SK-N-SH (cell line): ENCODE data around the gene AIF1L. TPM values are rescaled to one million over a fixed set of nuclear protein-coding genes. Genes with fewer than 3 reads are reported as not detected.

Experiments used
- CTCF ChIA-PET: fragments of 300-600, 350-600 bp; formaldehyde crosslinking; extraction: SDS; loops from one replicate; lab custom pipeline; 2021; lab: Yijun Ruan, JAX
- POLR2A ChIA-PET: fragments of 350-600 bp; sonication (Branson Sonifier 250); formaldehyde crosslinking; extraction: SDS; loops from one replicate; lab custom pipeline; 2020; ENCODE audit warnings: antibody characterized with exemption, inconsistent platforms; lab: Yijun Ruan, JAX
- DNase-seq: peaks from one replicate; pipeline ENCODE4 v3.0.0; 2012
- H2AFZ ChIP-seq: fragments of 200-600 bp; sonication (generic); 2 replicates; pipeline ENCODE4 v1.8.1; 2016; ENCODE audit warnings: antibody characterized with exemption, mild to moderate bottlenecking, low read depth
- H3F3A ChIP-seq: fragments of 200-600 bp; sonication (generic); replicated peaks from 2 replicates; pipeline ENCODE3; 2016; ENCODE audit warnings: antibody characterized with exemption, mild to moderate bottlenecking; ENCODE audit not compliant: insufficient read depth
- H3K27ac ChIP-seq, 2 experiments: fragments of 200-500 bp in 1 of 2; fragments of 200-600 bp in 1 of 2; sonication (Bioruptor generic) in 1 of 2; sonication (generic), shearing (Covaris generic) in 1 of 2; 2 replicates each; pipeline versions ENCODE4 v1.5.1 to v1.6.1; 2014 to 2016; ENCODE audit warnings: low read depth in 2 of 2, inconsistent platforms in 1 of 2, low read length in 1 of 2, mild to moderate bottlenecking in 1 of 2, mixed read lengths in 1 of 2
- H3K27me3 ChIP-seq: fragments of 200-600 bp; sonication (generic), shearing (Covaris generic); 2 replicates; pipeline ENCODE4 v1.6.1; 2016; ENCODE audit warnings: mixed run types; ENCODE audit not compliant: insufficient read depth
- H3K36me3 ChIP-seq, 2 experiments: fragments of 200-500 bp in 1 of 2; fragments of 200-600 bp in 1 of 2; sonication (Bioruptor generic) in 1 of 2; sonication (generic) in 1 of 2; replicated peaks in 1 of 2; 2 replicates each; pipeline versions ENCODE3 to v1.5.1; 2014 to 2016; ENCODE audit warnings: low read length in 1 of 2, mild to moderate bottlenecking in 1 of 2; ENCODE audit not compliant: insufficient read depth in 2 of 2, control insufficient read depth in 1 of 2
- H3K4me1 ChIP-seq, 2 experiments: fragments of 200-500 bp in 1 of 2; fragments of 200-600 bp in 1 of 2; sonication (Bioruptor generic) in 1 of 2; sonication (generic), shearing (Covaris generic) in 1 of 2; 2 replicates each; pipeline versions ENCODE4 v1.5.1 to v1.6.1; 2014 to 2016; ENCODE audit warnings: low read depth in 1 of 2, low read length in 1 of 2, mixed run types in 1 of 2; ENCODE audit not compliant: insufficient read depth in 2 of 2, control insufficient read depth in 1 of 2
- H3K4me2 ChIP-seq: fragments of 200-600 bp; sonication (generic), shearing (Covaris generic); 2 replicates; pipeline ENCODE4 v1.6.1; 2017; ENCODE audit warnings: mixed run types
- H3K4me3 ChIP-seq, 2 experiments: fragments of 200-500 bp in 1 of 2; fragments of 200-600 bp in 1 of 2; sonication (Bioruptor generic) in 1 of 2; sonication (generic), shearing (Covaris generic) in 1 of 2; 2 replicates each; pipeline versions ENCODE4 v1.5.1 to v1.8.1; 2014 to 2016; ENCODE audit warnings: low read depth in 2 of 2, inconsistent platforms in 1 of 2, low read length in 1 of 2, mild to moderate bottlenecking in 1 of 2, mixed read lengths in 1 of 2, moderate library complexity in 1 of 2
- H3K79me2 ChIP-seq: fragments of 200-600 bp; sonication (generic); 2 replicates; pipeline ENCODE4 v1.8.1; 2017; ENCODE audit warnings: mild to moderate bottlenecking; ENCODE audit not compliant: insufficient read depth
- H3K9ac ChIP-seq: fragments of 200-600 bp; sonication (generic); 2 replicates; pipeline ENCODE4 v1.6.1; 2017; ENCODE audit warnings: mixed run types
- H3K9me2 ChIP-seq: fragments of 200-600 bp; sonication (generic); 2 replicates; pipeline ENCODE4 v1.6.1; 2017; ENCODE audit warnings: mixed run types
- H3K9me3 ChIP-seq: fragments of 200-600 bp; sonication (generic); 2 replicates; pipeline ENCODE4 v1.6.1; 2017; ENCODE audit warnings: mixed run types, mild to moderate bottlenecking, moderate library complexity
- H4K20me1 ChIP-seq: fragments of 200-600 bp; sonication (generic); 2 replicates; pipeline ENCODE4 v1.6.1; 2017; ENCODE audit warnings: mild to moderate bottlenecking, mixed run types; ENCODE audit not compliant: insufficient read depth
- EP300 ChIP-seq, 2 experiments: IDR thresholded peaks; 2 replicates each; pipeline versions ENCODE4 v1.4.0 to v1.6.1; 2012; ENCODE audit warnings: borderline replicate concordance in 1 of 2, low read depth in 1 of 2, low read length in 1 of 2
- EZH2phosphoT487 ChIP-seq: fragments of 200-600 bp; sonication (generic); IDR thresholded peaks from 2 replicates; pipeline ENCODE4 v1.6.1; 2017; ENCODE audit warnings: low read depth, mixed run types, mild to moderate bottlenecking, antibody characterized with exemption, moderate library complexity, borderline replicate concordance
- FOXJ3 ChIP-seq: sonication (generic); formaldehyde crosslinking; IDR thresholded peaks from 2 replicates; pipeline ENCODE4 v1.5.1; 2020; ENCODE audit warnings: mild to moderate bottlenecking, missing genetic modification reagents
- JUND ChIP-seq: IDR thresholded peaks from 2 replicates; pipeline ENCODE4 v1.4.0; 2012
- MEF2A ChIP-seq: IDR thresholded peaks from 2 replicates; pipeline ENCODE4 v1.4.0; 2012; ENCODE audit warnings: low read depth, borderline replicate concordance
- MXI1 ChIP-seq: IDR thresholded peaks from 2 replicates; pipeline ENCODE4 v1.6.1; 2012; ENCODE audit warnings: mild to moderate bottlenecking, low read depth, low read length, improper control_type of control experiment
- RAD21 ChIP-seq: IDR thresholded peaks from 2 replicates; pipeline ENCODE4 v1.6.1; 2012; ENCODE audit warnings: mild to moderate bottlenecking, low read length
- RCOR1 ChIP-seq: fragments of 150-350 bp; IDR thresholded peaks from 2 replicates; pipeline ENCODE4 v1.6.1; 2017; ENCODE audit warnings: antibody characterized with exemption, low read length
- SIN3A ChIP-seq: IDR thresholded peaks from 2 replicates; pipeline ENCODE4 v1.6.1; 2012; ENCODE audit warnings: low read depth, mild to moderate bottlenecking, low read length, moderate library complexity, borderline replicate concordance
- whole genome bisulfite sequencing: methylation state at CpG from one replicate; pipeline ENCODE4 v1.1.6; 2017; ENCODE audit warnings: low lambda C conversion rate; 5-methylcytosine and 5-hydroxymethylcytosine counted together
- polyA plus RNA-seq, 3 experiments: library from polyadenylated mRNA; depleted of rRNA; stranded (reverse); fragments of >200 nt; gene quantifications; 2 replicates each; pipeline ENCODE4 v1.2.3, GENCODE V29; 2012
- TF ChIP-seq, protein P1 (sequence below): IDR thresholded peaks from 2 replicates; pipeline ENCODE4 v1.6.1; 2012; ENCODE audit warnings: mild to moderate bottlenecking, low read depth, low read length, moderate library complexity
- TF ChIP-seq, protein P2 (sequence below): IDR thresholded peaks from 2 replicates; pipeline ENCODE4 v1.4.0; 2012; ENCODE audit warnings: low read depth
- TF ChIP-seq, protein P3 (sequence below): fragments of 150-350 bp; IDR thresholded peaks from 2 replicates; pipeline ENCODE4 v1.6.1; 2017; ENCODE audit warnings: antibody characterized with exemption, low read length, low read depth, borderline replicate concordance

The AIF1L gene
- polyA plus RNA-seq, 1 of the 3 experiments (the other 2 are of a cell fraction) = 0.26 TPM

DNA sequence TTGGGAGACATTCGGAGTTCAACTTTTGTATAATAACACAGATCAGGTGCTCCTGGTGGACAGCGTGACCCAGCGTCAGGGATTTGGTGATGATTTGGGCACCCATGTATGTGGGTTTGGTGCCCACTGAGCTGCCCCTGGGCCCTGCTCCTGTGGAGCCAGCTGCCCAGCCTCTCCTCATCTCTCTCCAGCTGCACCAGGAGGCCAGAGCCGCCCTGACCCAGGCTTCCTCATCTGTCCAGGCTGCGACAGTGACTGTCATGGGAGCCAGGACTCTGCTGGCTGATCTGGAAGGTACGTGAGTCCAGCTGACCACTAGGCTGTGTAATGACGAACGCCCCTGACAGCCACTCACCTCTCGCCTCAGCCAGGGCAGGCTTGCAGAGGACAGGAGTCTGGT is 14.5 kb upstream of the AIF1L start (continued):
- no peak for TF ChIP-seq EZH2phosphoT487
- TF ChIP-seq, protein P1, sequence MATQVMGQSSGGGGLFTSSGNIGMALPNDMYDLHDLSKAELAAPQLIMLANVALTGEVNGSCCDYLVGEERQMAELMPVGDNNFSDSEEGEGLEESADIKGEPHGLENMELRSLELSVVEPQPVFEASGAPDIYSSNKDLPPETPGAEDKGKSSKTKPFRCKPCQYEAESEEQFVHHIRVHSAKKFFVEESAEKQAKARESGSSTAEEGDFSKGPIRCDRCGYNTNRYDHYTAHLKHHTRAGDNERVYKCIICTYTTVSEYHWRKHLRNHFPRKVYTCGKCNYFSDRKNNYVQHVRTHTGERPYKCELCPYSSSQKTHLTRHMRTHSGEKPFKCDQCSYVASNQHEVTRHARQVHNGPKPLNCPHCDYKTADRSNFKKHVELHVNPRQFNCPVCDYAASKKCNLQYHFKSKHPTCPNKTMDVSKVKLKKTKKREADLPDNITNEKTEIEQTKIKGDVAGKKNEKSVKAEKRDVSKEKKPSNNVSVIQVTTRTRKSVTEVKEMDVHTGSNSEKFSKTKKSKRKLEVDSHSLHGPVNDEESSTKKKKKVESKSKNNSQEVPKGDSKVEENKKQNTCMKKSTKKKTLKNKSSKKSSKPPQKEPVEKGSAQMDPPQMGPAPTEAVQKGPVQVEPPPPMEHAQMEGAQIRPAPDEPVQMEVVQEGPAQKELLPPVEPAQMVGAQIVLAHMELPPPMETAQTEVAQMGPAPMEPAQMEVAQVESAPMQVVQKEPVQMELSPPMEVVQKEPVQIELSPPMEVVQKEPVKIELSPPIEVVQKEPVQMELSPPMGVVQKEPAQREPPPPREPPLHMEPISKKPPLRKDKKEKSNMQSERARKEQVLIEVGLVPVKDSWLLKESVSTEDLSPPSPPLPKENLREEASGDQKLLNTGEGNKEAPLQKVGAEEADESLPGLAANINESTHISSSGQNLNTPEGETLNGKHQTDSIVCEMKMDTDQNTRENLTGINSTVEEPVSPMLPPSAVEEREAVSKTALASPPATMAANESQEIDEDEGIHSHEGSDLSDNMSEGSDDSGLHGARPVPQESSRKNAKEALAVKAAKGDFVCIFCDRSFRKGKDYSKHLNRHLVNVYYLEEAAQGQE = no peak

DNA sequence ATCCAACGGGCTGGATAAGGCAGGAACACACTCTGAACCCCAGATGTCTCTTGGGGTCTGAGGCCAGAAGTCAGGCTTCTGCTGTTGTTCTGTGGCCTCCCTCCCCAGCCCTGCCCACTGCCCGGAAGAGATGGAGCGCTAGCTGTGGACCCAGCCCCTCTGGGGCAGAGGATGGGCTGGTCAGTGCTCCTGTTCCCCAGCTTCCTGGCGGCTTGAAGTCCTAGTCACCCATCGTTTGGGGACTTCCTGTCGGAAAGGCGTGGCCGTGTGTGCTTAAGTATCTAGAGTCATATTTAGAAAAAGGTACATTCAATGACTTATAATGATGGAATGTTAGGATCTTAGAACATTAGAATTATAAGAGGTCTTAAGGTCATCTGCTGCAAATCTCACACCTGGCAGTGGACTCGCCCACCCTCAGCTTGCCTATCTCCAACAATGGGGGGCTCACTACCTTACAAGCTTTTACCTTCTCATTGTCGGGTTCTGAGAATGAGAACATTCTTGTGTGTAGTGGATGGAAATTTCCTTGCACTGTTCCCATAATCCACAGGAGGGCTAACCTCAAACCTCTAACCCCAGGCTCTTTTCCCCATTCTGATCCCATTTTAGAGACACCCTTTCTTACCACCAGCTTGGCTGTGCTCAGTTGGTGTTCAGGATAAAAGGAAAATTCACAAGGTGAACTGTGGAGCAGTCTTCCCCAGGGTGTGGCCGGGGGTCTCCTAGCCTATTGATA is 13.4 kb upstream of the AIF1L start:
- H3K79me2 ChIP-seq = no peaks in the 10 kb centered on the region
- H3K4me3 ChIP-seq = no peak overlapping the region
- TF ChIP-seq MEF2A (no peak), SIN3A (no peak)
- TF ChIP-seq, protein P2, sequence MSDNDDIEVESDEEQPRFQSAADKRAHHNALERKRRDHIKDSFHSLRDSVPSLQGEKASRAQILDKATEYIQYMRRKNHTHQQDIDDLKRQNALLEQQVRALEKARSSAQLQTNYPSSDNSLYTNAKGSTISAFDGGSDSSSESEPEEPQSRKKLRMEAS = no peak
- no peaks in the 10 kb centered on the region for H3K9me2 ChIP-seq
- H3K4me1 ChIP-seq = no peaks in the 10 kb centered on the region; a peak in 1 of 4 replicates
- H3K9me3 ChIP-seq = no peaks in the 10 kb centered on the region
- no peak overlapping the region for H3K4me2 ChIP-seq
- WGBS = 59% methylated on average over 10 of the region's 11 CpGs
- no peak overlapping the region for H3K27ac ChIP-seq
- no peaks in the 10 kb centered on the region for H3F3A ChIP-seq
- DNase-seq = no peak
- no peak overlapping the region for H3K9ac ChIP-seq
- no peaks in the 10 kb centered on the region for H3K36me3 ChIP-seq
- ChIA-PET POLR2A (no interaction called here), CTCF (interaction anchor here (0.8 to 3.7 kb wide), 2 partner anchors 16 to 25 kb away, joined by 4 to 15 read pairs; no protein-coding TSS in a partner anchor)
- H4K20me1 ChIP-seq = no peaks in the 10 kb centered on the region
- H2AFZ ChIP-seq = no peak overlapping the region
- H3K27me3 ChIP-seq = peaks cover 14% of the 10 kb centered on the region; the same call in 1 of the 2 replicates

DNA sequence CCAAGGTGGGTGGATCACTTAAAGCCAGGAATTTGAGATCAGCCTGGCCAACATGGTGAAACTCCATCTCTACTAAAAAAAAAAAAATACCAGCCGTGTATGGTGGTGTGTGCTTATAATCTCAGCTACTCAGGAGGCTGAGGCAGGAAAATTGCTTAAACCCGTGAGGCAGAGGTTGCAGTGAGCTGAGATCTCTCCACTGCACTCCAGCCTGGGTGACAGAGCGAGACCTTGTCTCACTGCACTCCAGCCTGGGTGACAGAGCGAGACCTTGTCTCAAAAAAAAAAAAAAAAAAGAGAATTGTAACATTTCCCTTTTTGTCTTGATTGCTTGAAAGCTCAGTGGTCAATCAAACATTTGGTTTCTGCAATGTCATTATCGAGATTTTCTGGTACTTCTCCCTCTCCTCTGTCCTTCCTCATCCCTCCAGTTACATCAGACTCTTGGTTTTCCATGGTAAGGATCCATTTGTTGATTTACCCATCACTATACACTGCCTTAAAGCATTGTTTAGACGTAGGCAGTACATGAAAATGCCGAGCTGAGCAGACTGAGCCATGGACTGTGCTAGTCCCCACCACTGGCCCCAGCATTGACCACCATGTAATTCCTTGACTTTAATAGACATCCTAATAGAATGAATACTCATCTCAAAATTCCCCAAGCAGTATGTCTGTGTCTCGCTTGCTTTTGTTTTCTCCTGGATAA is 11.5 kb upstream of the AIF1L start:
- no peak overlapping the region for H3K27ac ChIP-seq
- H3K9ac ChIP-seq = no peak overlapping the region
- peaks cover 14% of the 10 kb centered on the region; the same call in 1 of the 2 replicates for H3K27me3 ChIP-seq
- ChIA-PET POLR2A (no interaction called here), CTCF (interaction anchor here (0.9 to 3.7 kb wide), 3 partner anchors 10 to 27 kb away, joined by 4 to 15 read pairs (median 6); no protein-coding TSS in a partner anchor)
- no peaks in the 10 kb centered on the region for H3K79me2 ChIP-seq
- H2AFZ ChIP-seq = no peak overlapping the region
- no peaks in the 10 kb centered on the region for H3K9me3 ChIP-seq
- no peaks in the 10 kb centered on the region for H3K9me2 ChIP-seq
- no peak overlapping the region for H3K4me3 ChIP-seq
- 63% methylated on average over 8 of the region's 8 CpGs for WGBS
- H3F3A ChIP-seq = no peaks in the 10 kb centered on the region
- no peaks in the 10 kb centered on the region; a peak in 1 of 4 replicates for H3K4me1 ChIP-seq
- no peak overlapping the region for H3K4me2 ChIP-seq
- DNase-seq = no peak
- no peaks in the 10 kb centered on the region for H3K36me3 ChIP-seq
- no peaks in the 10 kb centered on the region for H4K20me1 ChIP-seq
- TF ChIP-seq JUND = no peak
- no peak for TF ChIP-seq RAD21
- TF ChIP-seq FOXJ3 (CRISPR knock-in tag) = no peak
- no peak for TF ChIP-seq EP300 (IDR thresholded peaks at IDR 0.05; ENCODE audit: borderline replicate concordance in 1 of 2, low read depth in 1 of 2, low read length in 1 of 2)
- TF ChIP-seq, protein P3, sequence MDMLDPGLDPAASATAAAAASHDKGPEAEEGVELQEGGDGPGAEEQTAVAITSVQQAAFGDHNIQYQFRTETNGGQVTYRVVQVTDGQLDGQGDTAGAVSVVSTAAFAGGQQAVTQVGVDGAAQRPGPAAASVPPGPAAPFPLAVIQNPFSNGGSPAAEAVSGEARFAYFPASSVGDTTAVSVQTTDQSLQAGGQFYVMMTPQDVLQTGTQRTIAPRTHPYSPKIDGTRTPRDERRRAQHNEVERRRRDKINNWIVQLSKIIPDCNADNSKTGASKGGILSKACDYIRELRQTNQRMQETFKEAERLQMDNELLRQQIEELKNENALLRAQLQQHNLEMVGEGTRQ = no peak
- TF ChIP-seq, protein P1 = no peak
- no peak for TF ChIP-seq MXI1
- TF ChIP-seq, protein P2 = no peak
- TF ChIP-seq RCOR1 = no peak
